AG08396 (cell line): ENCODE results near the gene IQCH.

Experiments used
- DNase-seq: peaks from one replicate; pipeline ENCODE4 v3.0.0; 2012; ENCODE audit warnings: low spot score, mixed read lengths

IQCH gene

DNA sequence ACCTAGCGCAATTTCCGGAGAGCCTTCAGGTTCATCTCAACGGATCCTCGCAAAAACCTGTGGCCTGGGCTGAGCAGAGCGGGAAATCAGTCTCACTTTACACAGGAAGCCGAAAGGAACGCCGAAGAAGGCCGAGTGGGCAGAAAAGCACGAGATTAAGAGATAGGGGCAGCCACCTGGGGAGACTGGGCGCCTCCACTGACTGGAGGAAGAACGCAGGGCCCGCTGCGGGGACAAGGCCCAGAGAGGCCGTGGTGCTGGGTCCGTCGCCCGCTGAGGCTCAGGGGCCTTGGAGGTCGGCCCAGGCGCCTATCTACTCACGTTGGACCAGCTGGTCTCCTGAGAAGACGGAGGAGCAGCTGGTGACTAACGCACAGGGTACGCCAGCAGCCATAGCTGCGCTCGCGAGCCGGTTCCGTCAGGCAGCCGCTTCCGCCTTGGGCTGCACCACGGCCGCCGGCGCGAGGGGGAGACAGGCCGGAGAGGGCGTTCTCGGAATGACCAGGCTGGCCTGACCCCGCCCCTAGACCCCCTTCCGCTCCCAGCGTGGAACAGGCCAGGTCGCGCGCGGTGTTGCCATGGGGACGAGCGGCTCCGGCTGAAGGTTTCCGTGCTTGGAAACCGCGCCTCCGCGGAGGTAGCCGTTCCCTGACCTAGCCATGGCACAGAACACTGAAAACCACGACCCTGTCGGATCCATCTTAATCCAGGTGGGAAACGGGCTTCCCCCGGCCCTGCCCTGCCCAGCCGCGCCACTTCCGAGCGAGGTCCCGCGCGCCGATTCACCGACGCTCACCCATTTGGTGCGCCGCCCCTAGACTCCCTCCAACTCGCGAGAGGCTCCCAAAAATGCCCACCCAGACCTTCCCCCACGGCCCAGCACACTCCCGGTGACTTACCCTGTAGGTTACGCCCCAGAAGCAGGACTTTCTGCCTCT lies at the start of gene IQCH, which contains the start of gene AAGAB:
IQCH (plus strand) TSS at position 549 of the 938 bp plus-strand sequence; CDS start at position 660, 111 bp downstream.
AAGAB (minus strand) TSS at position 424 of the 938 bp plus-strand sequence; CDS start at position 394, 30 bp downstream.
- peak; percentile 98 for DNase-seq

- no peak for DNase-seq
Observed at GRCh38 chr15:67207555-67208207, 46.9 kb upstream of the IQCH start.

DNA sequence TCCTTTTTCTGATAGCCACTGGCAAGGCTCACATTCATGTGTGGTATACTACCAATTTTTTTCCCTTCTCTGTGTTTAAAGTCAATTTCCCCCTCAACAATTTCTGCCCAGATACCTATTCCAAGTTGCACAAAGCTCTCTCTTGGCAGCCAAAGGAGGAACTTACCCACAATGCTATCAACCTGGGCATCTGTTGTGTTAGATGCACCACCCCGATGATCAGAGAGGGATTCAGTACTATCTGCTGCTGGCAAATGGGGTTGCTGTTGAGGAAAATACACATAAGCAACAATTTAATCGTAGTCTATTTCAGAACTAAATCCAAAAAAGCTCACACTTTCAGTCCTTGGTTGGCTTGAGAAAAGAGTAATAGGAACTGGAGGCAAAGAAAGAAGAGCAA lies 46.2 kb upstream of the IQCH start:
- no peak for DNase-seq

DNA sequence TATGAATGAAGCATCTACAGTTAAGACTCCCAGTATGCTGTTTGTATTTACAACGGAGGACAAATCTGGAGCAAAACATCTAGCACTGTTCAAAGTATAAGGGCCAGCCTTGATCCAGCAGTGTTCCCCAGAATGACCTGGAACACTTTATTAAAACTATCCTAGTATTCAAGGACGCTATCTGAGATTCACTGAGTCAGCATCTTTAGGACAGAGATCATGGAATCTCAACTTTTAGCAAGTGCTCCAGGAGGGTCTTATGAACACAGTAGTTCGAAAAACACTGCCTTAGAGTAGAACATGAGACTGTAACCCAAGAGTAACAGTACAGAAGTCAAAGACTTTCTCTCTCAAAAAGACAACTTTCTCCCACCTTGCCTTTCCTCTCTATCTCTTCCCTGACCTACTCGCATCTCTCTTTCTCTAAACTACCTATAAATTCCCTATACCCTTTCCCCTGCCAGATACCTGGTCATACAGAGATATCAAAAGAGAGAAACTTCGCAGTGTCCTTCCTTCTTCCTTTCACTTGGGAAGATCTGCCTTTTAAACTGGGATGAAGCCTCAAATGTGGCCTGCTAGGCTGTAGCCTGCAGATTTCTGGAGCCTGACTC lies 43.9 kb upstream of the IQCH start:
- DNase-seq: no peak

- DNase-seq: no peak
Observed at GRCh38 chr15:67212684-67213367, 41.8 kb upstream of the IQCH start.

GRCh38 chr15:67215102-67215501 lies 39.5 kb upstream of the IQCH start:
- DNase-seq: no peak

GRCh38 chr15:67216859-67217258 lies 37.7 kb upstream of the IQCH start:
- no peak for DNase-seq

- DNase-seq: no peak
Observed at GRCh38 chr15:67218428-67218827, 36.2 kb upstream of the IQCH start.

DNA sequence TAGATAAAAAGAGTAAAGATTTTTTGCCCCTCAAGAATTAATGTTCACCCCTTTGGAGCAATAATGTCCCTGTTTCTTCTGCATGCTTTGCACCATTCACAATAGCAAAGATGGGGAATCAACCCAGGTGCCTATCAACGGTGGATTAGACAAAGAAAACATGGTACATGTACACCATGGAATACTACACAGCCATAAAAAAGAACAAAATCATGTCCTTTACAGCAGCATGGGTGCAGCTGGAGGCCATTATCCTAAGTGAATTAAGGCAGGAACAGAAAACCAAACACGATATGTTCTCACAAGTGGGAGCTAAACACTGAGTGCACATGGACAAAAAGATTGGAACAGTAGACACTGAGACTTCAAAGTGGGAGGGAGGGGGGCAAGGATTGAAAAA lies 35.3 kb upstream of the IQCH start:
- DNase-seq: no peak

DNA sequence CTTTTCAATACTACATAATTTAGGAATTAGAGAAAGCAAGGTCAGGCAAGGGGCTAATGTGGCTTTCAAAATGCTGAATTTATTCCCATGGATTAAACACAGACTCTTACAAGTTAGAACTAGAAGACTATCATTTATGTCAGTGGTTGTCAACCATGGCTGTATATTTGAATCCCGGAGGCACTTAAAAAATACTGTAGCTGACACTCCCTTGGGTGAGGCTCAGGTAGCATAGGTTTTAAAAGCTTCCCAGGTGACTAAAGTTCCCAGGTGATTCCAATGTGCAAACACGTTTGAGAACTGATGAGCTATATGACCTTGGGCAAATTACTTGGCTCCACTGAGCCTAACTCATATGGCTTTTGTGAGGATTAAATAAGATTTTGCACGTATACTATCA lies 29.7 kb upstream of the IQCH start:
- no peak for DNase-seq

GRCh38 chr15:67225336-67225735 lies 29.2 kb upstream of the IQCH start:
- peak; percentile 27 for DNase-seq

DNA sequence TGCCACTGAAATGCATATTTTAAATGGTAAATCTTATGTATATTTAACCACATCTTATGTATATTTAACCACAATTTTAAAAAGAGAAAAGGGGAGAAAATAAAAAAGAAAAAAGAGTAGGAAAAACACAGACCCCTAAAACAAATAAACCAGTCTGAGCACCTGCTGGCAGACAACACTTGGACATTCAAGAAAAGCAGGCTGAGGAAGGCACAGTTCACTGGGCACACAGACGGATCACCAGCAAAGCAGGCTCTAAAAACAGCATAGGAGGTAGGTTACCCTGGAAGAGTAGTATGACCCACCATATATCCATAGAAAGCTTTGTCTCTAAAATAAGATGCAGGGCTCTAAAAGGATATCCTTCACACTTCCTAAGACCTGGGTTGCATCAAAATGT lies 27.2 kb upstream of the IQCH start:
- no peak for DNase-seq

- DNase-seq: no peak
Observed at GRCh38 chr15:67227846-67228245, 26.7 kb upstream of the IQCH start.

GRCh38 chr15:67228286-67228685 lies 26.3 kb upstream of the IQCH start:
- no peak for DNase-seq

DNA sequence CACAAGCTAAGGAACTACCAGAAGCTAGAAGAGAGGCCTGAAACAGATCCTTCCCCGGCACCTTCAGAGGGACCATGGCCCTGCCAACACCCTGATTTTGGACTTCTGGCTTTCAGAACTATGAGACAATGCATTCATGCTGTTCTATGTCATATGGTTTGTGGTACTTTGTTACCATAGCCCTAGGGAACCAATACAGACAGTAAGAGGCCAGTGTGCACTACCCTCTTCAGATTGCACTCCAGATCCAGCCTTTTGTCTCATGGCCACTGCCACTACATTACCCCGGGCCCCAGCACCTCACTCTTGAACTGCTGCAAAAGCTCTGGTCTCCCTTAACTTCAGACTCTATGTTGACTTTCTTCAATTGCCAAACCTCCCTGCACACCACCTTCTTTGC lies 24.1 kb upstream of the IQCH start:
- no peak for DNase-seq

- no peak for DNase-seq
Observed at GRCh38 chr15:67232591-67232990, 22.0 kb upstream of the IQCH start.

- DNase-seq: no peak
Observed at GRCh38 chr15:67240235-67241131, 14.1 kb upstream of the IQCH start.

DNA sequence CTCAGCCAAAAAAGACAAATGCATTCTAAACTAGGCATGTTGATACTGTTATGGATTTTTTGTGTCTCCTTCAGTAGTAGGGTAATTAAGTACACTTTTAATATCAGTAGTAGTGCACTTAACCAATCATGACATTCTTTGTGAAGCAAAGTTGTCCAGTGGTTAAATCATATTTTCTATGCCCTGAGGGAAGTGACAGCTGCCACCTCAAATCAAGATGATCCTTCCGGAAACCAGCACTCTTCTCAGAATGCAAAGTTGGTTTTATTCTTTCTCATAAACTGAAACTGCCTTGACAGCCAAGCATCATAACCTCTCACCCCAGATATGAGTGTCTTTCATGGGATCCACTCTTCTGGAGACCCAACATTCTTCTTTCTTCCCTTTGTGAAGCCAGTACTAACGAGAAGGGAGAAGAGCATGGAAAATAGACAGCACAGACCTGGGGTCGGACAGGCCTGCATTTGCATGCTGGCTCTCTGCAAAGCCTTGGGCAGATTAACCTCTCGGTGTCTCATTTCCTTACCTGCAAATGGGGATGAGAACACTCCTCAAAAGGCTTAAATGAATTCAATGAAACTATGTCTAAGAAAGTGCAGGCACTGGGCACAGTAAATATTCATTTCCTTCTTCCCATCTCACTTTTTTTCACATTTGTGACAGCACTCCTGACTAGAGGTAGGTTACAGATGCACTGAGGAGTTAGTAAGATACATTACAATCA lies 13.3 kb upstream of the IQCH start:
- DNase-seq: no peak

GRCh38 chr15:67242708-67243111 lies 11.9 kb upstream of the IQCH start:
- DNase-seq: no peak

DNA sequence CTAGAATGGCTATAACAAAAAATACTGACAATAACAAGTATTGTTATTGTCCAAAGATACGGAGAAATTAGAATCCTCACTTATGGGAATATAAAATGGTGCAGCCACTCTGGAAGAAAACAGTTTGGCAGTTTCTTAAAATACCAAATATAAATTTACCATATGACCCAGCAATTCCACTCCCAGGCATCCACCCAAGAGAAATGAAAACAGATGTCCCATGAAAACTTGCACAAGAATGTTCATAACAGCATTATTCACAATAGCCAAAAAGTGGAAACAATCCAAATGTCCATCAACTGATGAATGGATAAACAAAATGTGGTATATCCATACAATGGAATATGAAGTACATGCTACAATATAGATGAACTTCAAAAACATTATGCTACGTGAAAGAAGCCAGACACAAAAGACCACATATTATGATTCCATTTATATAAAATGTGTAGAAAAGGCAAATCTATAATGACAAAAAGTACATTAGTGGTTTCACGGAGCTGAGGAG lies 9.6 kb upstream of the IQCH start:
- DNase-seq: no peak
